Panc1 (cell line): ENCODE results near the gene GRIA3. TPM values are rescaled to one million over a fixed set of nuclear protein-coding genes. Genes with fewer than 3 reads are reported as not detected.

Experiments
- ATAC-seq: fragments of 200-7000 bp; cut with Tn5 transposase; 2 replicates; pipeline ENCODE4 v1.9.1; 2020; ENCODE audit warnings: mild to moderate bottlenecking, moderate library complexity
- BruUV-seq: library from RNA; stranded (reverse); fragments of 400-500 nt; replicated peaks from 2 replicates; lab custom pipeline; 2021; lab: Mats Ljungman, UMichigan
- CTCF ChIA-PET: fragments of 300-600 bp; sonication (Branson Sonifier 250); formaldehyde crosslinking; loops from one replicate; lab custom pipeline; 2022; ENCODE audit warnings: antibody characterized with exemption; lab: Charles Lee
- POLR2A ChIA-PET: fragments of 300-600 bp; sonication (Branson Sonifier 250); formaldehyde crosslinking; loops from one replicate; lab custom pipeline; 2022; ENCODE audit warnings: antibody characterized with exemption; lab: Charles Lee
- DNase-seq: peaks from one replicate; pipeline ENCODE4 v3.0.0-alpha.2; 2010; ENCODE audit warnings: low read depth, low spot score
- H3K27ac ChIP-seq: 2 replicates; pipeline ENCODE4 v1.5.1; 2011; ENCODE audit warnings: mild to moderate bottlenecking, low read length, inconsistent platforms
- H3K27me3 ChIP-seq: fragments of 200-500 bp; sonication (Bioruptor generic); 2 replicates; pipeline ENCODE4 v1.6.0; 2014; ENCODE audit warnings: low read length, inconsistent platforms; ENCODE audit not compliant: control insufficient read depth, insufficient read depth
- H3K36me3 ChIP-seq: fragments of 200-500 bp; sonication (Bioruptor generic); 2 replicates; pipeline ENCODE4 v1.5.1; 2014; ENCODE audit warnings: inconsistent platforms, mild to moderate bottlenecking, low read length, moderate library complexity; ENCODE audit not compliant: control insufficient read depth, insufficient read depth
- H3K4me1 ChIP-seq: 2 replicates; pipeline ENCODE4 v1.5.1; 2011; ENCODE audit warnings: inconsistent platforms, mild to moderate bottlenecking, low read length, moderate library complexity; ENCODE audit not compliant: control insufficient read depth, insufficient read depth
- H3K4me3 ChIP-seq, 2 experiments: 2 replicates each; pipeline ENCODE4 v1.5.1; 2011 to 2012; ENCODE audit warnings: low read depth in 2 of 2, low read length in 2 of 2, mild to moderate bottlenecking in 2 of 2, inconsistent platforms in 1 of 2, moderate library complexity in 1 of 2
- H3K9me3 ChIP-seq: fragments of 200-500 bp; sonication (Bioruptor generic); 2 replicates; pipeline ENCODE4 v1.5.1; 2014; ENCODE audit warnings: low read depth, mild to moderate bottlenecking, inconsistent platforms, low read length, moderate library complexity; ENCODE audit not compliant: control insufficient read depth, insufficient read depth
- CTCF ChIP-seq: fragments of 450-650 bp; IDR thresholded peaks from 2 replicates; pipeline ENCODE4 v1.5.1; 2017; ENCODE audit warnings: mild to moderate bottlenecking
- POLR2AphosphoS5 ChIP-seq: IDR thresholded peaks from 2 replicates; pipeline ENCODE4 v1.6.1; 2012; ENCODE audit warnings: mild to moderate bottlenecking, low read depth, low read length, moderate library complexity
- REST ChIP-seq, 2 experiments: IDR thresholded peaks; 2 replicates each; pipeline ENCODE4 v1.6.1; 2011 to 2012; ENCODE audit warnings: low read depth in 2 of 2, control low read depth in 1 of 2, low read length in 1 of 2, mild to moderate bottlenecking in 1 of 2, moderate library complexity in 1 of 2; ENCODE audit not compliant: insufficient read depth in 1 of 2
- SIN3A ChIP-seq: IDR thresholded peaks from 2 replicates; pipeline ENCODE4 v1.6.1; 2012; ENCODE audit warnings: low read depth, mild to moderate bottlenecking, low read length, moderate library complexity, borderline replicate concordance; ENCODE audit not compliant: insufficient read depth
- TCF7L2 ChIP-seq: IDR thresholded peaks from 2 replicates; pipeline ENCODE4 v1.6.1; 2011; ENCODE audit warnings: mild to moderate bottlenecking, low read depth, low read length, inconsistent platforms
- in situ Hi-C: cut with HindIII; loops from 2 replicates; pipeline ENCODE4 v1.10.0; 2016; ENCODE audit warnings: low sequenced_read_pairs, low pct_unique_long_range_greater_than_20kb
- intact Hi-C: fragments of 100-400 bp; cut with micrococcal nuclease; formaldehyde crosslinking; loops from one replicate; pipeline ENCODE4 v1.10.0; 2022; ENCODE audit not compliant: unreplicated experiment
- total RNA-seq: library from RNA; stranded (reverse); gene quantifications from one replicate; pipeline ENCODE4 v1.2.1, GENCODE V29; 2021; ENCODE audit not compliant: unreplicated experiment

Gene GRIA3
- total RNA-seq, 1 experiment from 2014 or later: not detected

GRCh38 chrX:123313486-123313885 is 129.4 kb downstream of the GRIA3 start:
- intact Hi-C loops (no loop called here), in situ Hi-C loops (no loop called here)
- Histone ChIP-seq H3K27ac (no peak overlapping the region), H3K9me3 (no peaks in the 10 kb centered on the region), H3K27me3 (no peaks in the 10 kb centered on the region), H3K4me1 (no peaks in the 10 kb centered on the region), H3K36me3 (no peaks in the 10 kb centered on the region), H3K4me3 (no peak overlapping the region)
- no peak for ATAC-seq
- POLR2A ChIA-PET: no interaction called here
- no TSS peak for BruUV-seq
- TF ChIP-seq REST (IDR thresholded peaks at IDR 0.05; ENCODE audit: insufficient read depth in 1 of 2, low read depth in 2 of 2, low read length in 1 of 2) (no peak), POLR2AphosphoS5 (no peak), SIN3A (no peak), CTCF (no peak), TCF7L2 (no peak)
- no peak for DNase-seq
- CTCF ChIA-PET: no interaction called here

GRCh38 chrX:123320622-123321021 is 136.5 kb downstream of the GRIA3 start:
- Histone ChIP-seq H3K27ac (no peak overlapping the region), H3K36me3 (no peaks in the 10 kb centered on the region; the same call in 1 of the 2 replicates), H3K27me3 (no peaks in the 10 kb centered on the region), H3K4me3 (no peak overlapping the region), H3K9me3 (no peaks in the 10 kb centered on the region), H3K4me1 (no peaks in the 10 kb centered on the region)
- in situ Hi-C loops: no loop called here
- BruUV-seq: no TSS peak
- TF ChIP-seq SIN3A: no peak
- no peak for TF ChIP-seq REST (IDR thresholded peaks at IDR 0.05; ENCODE audit: insufficient read depth in 1 of 2, low read depth in 2 of 2, low read length in 1 of 2)
- ATAC-seq: no peak
- DNase-seq: no peak
- ChIA-PET POLR2A (no interaction called here), CTCF (no interaction called here)
- intact Hi-C loops: no loop called here
